GM21786 (cell line): ENCODE results near the gene FHIT.
A peak's percentile ranks its signal among the peaks of the same experiment; 100 is the strongest.

Source experiments
- ATAC-seq: cut with Tn5 transposase; IDR thresholded peaks from one replicate; pipeline ENCODE4 v1.9.1; 2021; ENCODE audit not compliant: unreplicated experiment

FHIT gene

GRCh38 chr3:60095516-60095915, 1155.7 kb downstream of the FHIT start:
- no peak for ATAC-seq

GRCh38 chr3:60094392-60094947, 1156.8 kb downstream of the FHIT start:
- no peak for ATAC-seq

DNA sequence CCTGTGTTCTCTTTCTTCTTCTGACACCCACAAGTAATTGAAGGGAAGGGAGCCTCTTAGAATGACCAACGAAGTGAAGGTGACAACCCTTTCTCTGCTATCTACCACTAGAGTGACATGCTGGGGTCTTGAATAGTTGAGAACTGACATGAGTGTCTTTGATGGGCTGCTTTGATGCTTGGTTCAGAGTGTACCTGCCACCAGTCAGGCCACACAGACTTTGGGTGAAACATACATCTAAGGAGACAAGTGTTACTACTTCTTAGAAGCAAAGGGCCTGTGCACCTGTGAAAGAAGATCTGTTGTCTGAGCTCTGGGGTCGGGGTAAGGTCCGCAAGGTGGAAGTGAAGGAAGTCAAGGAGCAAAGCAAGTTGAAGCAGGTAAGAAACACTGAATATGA, 1160.7 kb downstream of the FHIT start:
- no peak for ATAC-seq

GRCh38 chr3:60086811-60087210, 1164.4 kb downstream of the FHIT start:
- ATAC-seq = peak; percentile 70

DNA sequence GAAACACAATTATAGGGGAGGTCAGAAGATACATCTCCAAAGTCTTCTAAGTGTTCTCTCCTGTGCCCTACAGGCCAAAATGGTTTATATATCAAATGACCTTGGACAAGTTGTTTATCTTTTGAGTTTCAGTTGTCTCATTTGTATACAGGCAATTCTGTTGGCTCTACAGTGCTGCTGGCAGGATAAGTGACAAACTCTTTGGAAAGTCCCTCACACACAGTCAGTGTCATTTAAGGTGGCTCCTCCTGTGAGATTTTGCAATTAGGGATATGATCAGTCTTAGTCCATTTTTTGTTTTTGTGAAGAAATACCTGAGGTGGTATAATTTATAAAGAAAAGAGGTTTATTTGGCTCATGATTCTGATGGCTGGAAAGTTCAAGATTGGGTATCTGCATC, 1165.6 kb downstream of the FHIT start:
- no peak for ATAC-seq

DNA sequence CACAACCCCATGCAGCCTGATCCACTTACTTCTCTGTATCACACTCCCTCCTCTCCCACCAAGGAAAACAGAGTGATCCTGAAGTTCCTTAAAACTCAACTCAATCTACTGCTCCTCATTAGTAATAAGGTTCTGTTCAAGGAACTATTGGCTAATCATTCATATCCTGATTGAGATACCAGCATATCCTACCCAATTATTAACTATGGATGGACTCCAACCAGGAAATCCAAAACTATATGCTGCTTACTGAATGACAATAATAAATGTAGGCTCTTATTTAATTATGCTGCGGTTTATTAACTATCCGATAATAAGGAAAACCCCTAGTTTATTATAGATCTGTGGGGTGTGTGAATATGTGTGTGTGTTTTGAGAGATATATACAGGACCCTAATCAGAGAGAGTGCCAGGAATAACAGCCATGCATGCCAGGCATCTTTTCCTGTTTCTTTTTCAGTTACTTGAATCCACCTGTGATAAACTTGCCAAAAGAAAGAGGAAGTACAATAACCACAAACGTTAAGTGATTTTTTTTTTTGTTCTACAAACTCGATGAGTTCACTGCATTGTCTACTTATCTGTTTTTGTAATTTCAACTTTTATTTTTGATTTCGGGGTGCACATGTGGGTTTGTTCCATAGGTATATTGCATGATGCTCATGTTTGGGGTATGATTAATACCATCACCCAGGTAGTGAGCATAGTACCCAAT, 1169.7 kb downstream of the FHIT start:
- ATAC-seq = peak; percentile 69

- no peak for ATAC-seq
Measured at GRCh38 chr3:60080648-60081047, 1170.6 kb downstream of the FHIT start.

GRCh38 chr3:60079076-60079475, 1172.2 kb downstream of the FHIT start:
- ATAC-seq = no peak

- no peak for ATAC-seq
Measured at GRCh38 chr3:60076331-60076730, 1174.9 kb downstream of the FHIT start.

- no peak for ATAC-seq
Measured at GRCh38 chr3:60073942-60074341, 1177.3 kb downstream of the FHIT start.

DNA sequence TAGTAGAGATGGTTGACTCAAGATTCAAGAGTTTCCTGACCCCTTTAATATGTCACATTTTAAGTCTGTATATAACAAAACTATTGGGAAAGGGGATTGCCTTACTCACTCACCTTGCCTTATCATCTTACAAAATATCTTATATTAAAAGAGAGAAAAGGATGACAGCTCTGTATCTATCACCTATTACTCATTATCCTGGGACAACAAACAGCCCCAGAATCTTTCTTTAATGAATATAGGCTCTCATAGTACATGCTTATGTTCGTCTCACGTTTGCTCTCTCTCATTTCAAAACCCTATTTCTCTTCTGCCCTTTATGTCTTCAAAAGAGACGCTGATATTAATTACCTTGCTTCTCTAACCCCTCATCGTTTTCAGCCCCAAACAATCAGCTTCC, 1178.0 kb downstream of the FHIT start:
- ATAC-seq = no peak

DNA sequence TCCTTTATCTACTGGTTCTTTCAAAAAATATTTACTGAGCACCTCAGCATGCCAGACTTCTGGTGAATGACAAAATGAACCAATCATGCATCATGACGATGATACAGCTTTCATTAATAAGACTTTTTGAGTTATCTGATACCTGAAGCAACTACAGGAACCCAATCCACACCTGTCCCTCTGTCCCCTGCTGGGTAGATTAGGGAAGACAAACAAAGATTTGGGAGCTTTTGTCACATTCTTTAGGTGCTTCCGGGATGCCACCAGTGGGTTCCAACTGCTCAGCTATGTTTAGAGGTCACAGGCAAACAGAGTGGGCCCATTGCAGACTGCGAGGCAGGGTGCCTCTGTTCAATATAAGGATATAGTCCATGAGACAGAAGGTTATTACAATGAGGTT, 1180.9 kb downstream of the FHIT start:
- no peak for ATAC-seq

DNA sequence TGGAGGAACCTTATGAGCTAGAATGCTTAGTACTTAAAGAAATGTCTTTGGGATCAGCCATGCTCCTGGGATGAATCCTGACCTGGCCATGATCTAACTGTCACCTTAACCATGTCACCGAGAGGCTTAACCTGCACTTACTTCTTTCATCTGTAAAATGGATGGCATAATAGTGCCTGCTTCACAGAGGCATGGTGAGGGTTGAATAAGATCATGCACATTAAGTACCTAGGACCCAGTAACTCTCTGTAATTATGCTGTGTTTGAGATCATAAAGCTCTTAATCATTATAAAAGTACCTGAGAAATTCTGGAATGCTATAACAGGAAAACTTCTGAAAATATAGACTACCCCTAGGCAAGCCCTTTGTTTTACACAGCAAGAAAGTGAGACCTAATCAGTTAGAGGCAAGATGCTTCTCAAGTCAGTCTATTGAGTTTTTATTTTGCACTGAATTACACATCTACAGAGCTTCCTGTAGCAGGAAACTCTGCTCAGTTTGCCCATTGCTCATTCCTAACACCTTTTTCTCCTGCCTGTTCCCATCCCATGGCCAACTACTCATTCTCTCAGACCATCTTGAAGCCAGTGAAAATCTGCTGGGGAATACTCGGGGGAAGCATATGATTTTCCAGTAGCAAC, 1185.9 kb downstream of the FHIT start:
- ATAC-seq = no peak

GRCh38 chr3:60064210-60065178, 1186.8 kb downstream of the FHIT start:
- ATAC-seq = no peak

DNA sequence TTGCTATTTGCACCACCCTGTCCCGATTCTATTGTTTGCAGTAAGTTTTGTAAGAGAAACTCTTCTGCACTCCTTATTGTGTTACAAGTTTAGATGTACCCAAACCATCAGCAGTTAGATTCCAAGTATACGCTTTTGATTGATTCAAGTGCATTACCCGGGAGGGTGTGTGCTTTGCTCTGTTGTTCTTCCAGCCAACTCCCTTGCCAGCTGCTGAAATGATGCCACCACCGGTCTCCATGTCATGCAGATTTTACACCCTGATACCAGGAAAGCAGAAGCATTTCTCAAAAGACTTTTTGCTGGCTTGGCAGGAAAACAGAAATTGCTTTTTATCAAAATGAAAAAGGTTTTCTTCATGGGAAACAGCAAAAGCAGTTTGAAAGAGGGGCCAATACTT, 1194.8 kb downstream of the FHIT start:
- no peak for ATAC-seq

GRCh38 chr3:60055765-60056164, 1195.5 kb downstream of the FHIT start:
- no peak for ATAC-seq

GRCh38 chr3:60053526-60054265, 1197.6 kb downstream of the FHIT start:
- ATAC-seq = no peak

DNA sequence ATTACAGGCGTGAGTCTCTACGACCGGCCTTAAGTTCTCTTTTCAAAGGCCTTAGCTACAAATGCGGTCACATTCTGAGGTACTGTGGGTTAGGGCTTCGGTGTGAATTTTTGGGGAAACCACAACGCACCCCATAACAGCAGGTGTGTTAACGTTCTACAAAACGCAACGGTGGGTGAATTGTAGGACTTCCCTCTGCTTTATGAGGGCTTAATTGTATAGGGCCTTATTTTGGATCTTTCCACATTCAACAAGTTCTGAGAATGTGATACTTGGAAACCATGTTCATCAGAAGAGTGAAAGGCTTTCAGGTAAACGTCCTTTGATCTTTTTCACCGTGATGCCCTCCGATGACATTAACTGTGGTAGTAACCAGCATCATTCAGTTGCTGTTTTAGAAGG, 1202.8 kb downstream of the FHIT start:
- ATAC-seq = no peak

DNA sequence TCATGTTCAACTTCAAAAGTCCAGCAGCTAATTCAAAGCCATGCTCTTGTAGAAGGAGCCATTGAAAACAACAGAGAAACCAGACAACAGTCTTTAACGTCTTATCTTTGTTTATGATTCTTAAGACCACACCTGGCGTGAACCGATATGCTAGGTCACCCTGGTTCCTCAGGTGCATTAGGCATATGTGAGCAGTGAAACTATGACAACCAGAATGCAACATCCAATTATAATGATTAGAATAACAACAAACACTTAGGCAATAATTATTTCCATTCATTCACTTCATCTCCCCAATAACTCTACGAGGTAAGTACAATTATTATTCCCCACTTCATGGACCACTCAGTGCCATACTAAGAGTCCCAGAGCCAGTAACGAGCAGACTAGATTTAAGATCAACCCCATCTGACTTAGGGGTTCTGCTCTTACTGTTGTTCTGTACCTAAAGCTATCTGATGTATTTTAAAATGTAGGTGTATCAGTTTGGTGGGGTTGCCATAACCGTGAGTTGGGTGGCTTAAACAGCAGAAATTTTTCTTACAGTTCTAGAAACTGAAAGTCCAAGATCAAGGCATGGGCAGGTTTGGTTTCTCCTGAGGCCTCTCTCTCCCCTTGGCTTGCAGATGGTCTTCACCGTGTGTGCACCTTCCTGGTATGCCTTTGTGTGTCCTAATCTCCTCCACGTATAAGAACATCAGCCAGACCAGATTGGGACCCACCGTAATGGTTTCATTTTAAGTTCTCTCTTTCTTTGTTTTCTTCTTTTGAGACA, 1203.6 kb downstream of the FHIT start:
- ATAC-seq = no peak

- ATAC-seq = no peak
Measured at GRCh38 chr3:60046210-60046609, 1205.0 kb downstream of the FHIT start.
